IPS-NIHi7 (cell line): ENCODE data around the gene FOXJ2.
"Not testable (repeated sequence)": the region's sequence is repeated elsewhere in the genome, so short reads cannot be mapped to it uniquely, and the experiment has no call there.

Experiments
- DNase-seq: peaks from one replicate; pipeline ENCODE4 v3.0.0; 2012; ENCODE audit warnings: mixed read lengths; ENCODE audit errors: extremely low spot score

FOXJ2 gene

DNA sequence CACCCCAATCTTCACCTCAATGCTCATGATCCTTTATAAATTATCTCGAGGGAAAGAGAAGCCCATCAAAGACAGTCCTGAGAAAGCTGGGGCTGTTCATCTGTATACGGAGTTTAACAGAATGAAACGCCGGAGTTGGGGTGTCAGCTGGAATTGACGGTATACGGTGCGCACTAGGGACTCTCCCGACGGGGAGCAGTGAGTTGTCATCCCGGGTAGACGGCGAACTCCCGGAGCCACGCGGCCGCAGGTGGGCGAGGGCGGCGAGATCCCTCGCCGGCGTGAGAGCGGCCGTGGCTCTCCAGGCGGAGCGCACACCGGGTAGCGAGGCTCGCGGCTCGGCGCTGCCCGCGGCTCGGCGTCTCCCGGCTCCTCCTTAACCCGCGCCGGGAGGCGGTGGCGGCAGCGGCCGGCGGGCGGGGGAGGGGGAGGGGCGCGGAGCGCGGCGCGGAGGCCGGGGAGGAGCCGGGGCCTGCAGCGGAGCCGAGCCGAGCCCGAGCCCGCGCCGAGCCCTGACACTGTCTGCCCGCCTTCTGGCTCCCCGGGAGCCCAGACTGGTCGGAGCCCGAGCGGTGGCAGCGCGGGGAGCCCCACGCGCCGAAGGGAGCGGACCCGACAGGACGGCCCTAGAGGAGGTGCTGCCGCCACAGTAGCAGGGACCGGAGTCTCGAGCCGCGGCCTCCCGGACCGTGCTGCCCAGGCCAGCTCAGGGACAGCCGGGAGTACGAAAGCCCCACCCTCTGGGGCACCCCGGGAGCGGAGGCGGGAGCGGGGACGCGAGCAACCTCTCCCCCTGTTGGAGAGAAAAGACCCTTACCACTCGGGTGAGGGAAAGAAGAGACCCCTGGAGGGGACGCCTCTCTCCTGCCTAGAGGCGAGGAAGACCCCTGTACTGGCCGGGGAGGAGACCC lies at the start of gene FOXJ2:
TSS of gene FOXJ2 (plus strand) at position 475 of the 911 bp plus-strand sequence. CDS start 7,117 bp downstream, outside the sequence.
- peak; percentile 69 for DNase-seq

DNA sequence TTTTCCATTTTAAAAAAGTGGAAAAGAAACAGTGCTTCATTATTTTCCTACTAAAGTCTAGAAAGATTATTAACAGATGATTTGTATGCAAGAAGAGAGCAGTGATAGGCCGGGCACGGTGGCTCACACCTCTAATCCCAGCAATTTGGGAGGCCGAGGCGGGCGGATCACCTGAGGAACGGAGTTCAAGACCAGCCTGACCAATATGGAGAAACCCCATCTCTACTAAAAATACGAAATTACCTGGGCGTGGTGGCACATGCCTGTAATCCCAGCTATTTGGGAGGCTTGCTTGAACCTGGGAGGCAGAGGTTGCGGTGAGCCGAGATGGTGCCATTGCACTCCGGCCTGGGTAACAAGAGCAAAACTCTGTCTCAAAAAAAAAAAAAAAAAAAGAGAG lies 49.5 kb upstream of the FOXJ2 start:
- DNase-seq: not testable (repeated sequence)

DNA sequence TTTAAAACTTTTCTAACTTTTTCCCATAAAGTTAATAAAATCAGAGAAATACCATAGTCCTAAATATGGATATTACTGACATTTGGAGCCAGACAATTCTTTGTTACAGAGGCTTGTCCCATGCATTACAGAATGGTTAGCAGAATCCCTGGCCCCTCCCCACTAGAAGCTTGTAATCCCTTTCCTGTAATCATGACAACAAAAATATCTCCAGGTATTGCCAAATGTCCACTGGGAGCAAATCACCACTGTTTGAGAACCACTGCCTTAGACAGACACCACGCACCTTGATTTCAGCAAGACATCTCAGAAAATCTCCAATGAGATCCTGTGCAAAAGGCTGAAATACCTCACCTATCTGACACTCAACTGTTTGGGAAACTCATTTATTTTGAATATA lies 49.1 kb upstream of the FOXJ2 start:
- DNase-seq: not testable (repeated sequence)

DNA sequence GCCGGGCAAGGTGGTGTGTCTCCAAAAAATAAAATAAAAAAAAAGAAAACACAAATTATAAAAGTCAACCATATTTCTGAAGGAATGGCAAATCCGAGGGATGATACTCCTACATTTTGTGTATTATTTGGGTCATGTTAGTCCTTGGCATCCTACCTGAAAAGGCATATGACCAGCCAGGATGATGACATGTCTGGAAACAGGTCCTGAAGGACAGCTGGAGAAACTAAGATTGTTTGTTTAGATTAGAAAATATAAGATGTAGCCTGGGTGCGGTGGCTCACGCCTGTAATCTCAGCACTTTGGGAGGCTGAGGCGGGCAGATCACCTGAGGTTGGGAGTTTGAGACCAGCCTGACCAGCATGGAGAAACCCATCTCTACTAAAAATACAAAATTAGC lies 47.6 kb upstream of the FOXJ2 start:
- no peak for DNase-seq

DNA sequence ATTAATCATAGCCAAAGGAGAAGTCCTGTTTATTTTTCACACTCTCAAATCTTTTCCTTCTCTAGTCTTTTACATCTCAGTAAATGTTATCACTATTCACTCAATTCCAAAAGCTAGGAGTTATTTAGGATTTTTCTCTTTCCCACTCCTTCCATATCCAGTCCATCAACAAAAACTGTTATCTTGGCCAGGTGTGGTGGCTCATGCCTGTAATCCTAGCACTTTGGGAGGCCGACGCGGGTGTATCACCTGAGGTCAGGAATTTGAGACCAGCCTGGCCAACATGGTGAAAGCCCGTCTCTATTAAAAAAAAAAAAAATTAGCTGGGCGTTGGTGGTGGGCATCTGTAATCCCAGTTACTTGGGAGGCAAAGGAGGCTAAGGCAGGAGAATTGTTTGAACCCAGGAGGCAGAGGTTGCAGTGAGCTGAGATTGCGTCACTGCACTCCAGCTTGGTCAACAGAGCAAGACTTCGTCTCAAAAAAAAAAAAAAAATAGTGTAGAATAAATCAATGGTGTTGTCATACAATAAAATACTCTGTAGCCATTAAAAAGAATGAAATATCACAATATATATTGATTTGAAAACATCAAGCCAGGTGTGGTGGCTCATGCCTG lies 46.6 kb upstream of the FOXJ2 start:
- no peak for DNase-seq

DNA sequence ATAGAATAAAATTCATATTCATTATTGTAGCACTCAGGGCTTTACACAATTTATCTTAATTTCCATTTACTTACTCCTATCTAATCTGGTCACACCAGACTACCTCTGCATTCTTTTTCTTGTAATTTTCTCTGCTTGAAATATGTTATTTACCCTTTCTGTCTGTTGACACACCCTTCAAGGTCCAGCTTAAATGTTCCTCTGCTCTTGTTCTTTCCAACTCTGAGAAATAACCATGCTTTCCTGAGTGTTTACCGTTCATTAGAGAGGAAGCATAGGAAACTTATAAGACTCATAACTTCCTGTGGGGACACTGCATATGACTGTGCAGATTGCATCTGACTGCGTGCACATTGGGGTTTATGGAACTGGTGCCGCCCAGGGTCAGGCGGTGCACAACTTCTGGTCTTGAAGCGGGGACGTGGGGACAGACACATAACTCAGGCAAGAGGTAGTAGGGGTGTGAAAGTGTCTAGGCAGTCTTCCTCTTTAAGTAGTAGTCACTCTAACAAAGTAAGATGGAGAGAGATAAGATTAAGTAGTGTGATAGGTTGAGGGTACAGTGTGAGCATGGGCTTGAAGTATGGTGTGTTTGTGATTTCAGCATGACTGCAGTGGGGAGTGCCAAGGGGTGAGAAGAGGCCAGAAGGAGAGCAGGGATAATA lies 42.6 kb upstream of the FOXJ2 start:
- no peak for DNase-seq

DNA sequence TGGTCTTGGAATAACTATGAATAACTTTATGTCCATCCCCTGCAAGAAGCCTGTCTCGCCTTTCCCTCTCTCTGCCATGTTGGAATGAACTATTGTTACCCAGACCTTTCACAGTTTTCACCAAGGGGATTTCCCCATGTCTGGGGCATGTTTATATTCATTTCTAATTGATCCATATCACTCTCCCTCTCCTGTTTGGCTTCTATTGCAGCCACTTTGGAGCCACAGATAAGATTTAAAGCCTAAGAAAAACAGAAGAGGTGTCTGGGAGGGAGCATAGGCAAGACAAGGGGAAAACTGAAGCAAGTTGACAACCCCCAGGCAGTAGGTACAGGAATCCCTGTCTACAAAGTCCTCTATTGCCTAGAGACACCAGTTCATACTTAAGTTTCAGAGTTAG lies 41.0 kb upstream of the FOXJ2 start:
- DNase-seq: no peak

DNA sequence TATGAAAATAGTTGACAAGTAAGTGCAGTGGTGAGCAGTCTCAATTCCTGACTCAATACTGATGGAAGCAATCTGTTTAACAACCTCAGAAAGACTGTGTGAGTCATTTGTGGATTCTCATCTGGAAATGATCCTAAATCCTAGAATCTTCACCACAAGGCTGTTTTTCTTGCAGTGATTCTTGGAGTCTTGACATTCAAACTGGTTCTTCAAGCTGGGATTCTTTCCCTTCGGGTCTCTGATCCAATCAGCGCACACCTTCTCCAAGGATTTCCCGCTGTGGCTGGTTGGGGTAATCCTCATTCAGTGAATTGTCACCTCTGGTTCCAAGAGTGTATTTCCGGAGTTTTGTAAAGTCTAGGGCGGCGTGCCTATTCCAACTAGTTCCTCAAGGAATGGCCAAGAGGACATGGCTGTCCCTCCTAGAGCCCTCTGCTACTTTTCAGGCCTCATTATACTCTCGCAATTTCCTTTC lies 37.7 kb upstream of the FOXJ2 start:
- DNase-seq: peak; percentile 25

DNA sequence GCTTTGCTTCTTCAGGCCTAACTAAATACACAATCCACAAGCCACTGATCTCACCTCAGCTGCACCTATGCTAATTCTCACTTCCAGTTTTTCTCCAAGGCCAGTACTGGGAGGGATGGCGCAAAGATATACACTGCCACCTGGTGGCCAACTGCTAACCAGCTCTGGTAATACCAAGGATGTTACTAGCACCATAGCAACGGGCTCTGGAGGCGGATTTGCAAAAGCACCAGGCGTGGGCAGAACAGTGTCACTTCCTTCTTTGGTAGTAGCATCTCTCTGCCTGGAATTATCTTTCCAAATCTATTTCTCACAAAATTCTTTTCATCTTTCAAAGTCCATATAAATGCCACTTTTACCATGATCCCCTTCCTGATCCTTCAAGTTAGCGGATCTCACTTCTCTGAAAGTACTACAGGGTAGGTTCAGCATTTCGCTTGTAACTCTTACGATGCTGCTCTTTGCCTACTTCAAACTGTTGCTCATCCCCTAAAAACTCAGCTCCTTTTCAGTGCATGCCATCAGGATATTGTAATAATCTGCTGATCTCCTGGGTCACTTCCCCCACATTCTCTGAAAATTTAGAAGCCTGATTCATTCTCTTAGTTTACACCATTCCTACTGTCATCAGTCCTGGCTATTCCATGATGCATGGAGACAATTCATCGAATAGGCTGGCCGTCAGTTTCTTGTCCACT lies 37.1 kb upstream of the FOXJ2 start:
- DNase-seq: peak; percentile 58

DNA sequence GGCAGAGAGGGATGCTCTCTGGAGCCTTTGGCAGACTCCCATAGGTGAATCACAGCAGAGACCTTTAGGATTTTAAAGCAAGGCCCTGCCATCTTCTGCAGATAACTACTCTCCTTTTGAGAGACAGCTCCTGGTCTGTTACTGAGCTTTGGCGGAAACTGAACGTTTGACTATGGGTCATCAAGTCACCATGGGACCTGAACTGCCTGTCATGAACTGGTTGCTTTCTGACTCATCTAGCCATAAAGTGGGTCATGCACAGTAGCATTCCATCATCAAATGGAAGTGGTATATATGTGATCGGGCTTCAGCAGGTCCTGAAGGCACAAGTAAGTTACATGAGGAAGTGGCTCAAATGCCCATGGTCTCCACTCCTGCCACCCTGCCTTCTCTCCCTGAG lies 31.7 kb upstream of the FOXJ2 start:
- DNase-seq: not testable (repeated sequence)

DNA sequence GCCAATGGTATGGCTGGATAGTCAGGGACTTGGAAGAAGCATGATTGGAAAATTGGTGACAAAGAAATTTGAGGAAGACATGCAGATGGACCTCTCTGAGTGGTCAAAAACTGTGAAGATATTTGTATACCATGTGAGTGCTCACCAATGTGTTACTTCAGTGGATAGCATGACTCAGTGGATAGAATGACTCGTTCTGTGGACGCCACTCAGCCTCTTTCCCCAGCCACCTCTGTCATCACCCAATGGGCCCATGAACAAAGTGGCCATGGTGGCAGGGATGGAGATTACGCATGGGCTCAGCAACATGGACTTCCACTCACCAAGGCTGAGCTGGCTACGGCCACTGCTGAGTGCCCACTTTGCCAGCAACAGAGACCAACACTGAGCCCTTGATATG lies 31.0 kb upstream of the FOXJ2 start:
- not testable (repeated sequence) for DNase-seq

DNA sequence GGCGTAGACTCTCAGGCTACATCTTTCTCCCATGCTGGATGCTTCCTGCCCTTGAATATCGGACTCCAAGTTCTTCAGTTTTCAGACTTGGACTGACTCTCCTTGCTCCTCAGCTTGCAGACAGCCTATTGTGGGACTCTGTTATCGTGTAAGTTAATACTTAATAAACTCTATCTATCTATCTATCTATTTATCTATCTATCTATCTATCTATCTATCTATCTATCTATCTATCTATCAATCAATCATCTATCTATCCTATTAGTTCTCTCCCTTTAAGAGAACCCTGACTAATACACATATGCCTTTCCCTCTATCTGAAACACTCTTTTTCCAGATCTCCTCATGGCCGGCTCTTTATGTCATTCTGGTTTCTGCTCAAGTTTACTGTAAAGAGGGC lies 27.6 kb upstream of the FOXJ2 start:
- DNase-seq: not testable (repeated sequence)

DNA sequence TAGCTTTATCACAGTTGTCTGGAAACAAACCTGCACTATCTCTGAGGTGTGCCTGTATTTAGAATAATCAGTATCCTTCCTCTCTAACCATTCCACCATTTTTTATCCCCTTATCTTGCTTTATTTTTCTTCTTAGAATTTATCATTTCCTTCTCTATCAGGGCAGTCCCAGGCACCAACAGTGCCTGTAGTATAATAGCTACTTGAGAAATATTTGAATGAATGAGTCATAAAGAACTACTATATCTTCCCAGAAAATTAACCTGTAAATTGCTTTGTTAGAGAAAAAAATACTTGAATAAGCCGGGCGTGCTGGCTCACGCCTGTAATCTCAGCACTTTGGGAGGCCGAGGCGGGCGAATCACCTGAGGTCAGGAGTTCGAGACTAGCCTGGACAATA lies 21.2 kb upstream of the FOXJ2 start:
- DNase-seq: no peak

DNA sequence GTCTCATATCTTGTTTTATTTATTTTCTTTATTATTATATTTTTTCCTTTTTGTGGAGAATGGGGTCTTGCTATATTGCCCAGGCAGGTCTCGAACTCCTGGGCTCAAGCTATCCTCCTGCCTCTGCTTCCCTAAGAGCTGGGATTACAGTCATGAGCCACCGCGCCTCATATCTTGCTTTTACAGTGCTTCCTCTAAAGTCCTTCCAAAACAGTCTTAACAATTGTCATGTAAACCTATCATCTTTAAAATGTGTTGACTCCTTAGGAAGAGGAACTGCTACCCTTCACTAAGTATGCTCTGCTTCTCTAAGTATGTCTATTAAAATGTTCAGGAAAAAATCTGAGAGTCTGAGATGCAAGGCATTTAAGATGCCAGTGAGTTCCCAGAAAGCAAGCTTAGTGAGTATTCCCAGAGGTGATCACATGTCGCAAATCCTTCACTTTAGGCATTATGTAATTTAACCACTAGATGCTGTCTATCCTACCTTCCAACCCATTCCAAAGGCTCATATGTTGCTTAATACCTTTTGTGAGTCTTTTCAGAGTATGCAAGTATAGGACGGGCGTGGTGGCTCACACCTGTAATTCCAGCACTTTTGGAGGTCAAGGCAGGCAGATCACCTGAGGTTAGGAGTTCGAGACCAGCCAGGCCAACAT lies 19.7 kb upstream of the FOXJ2 start:
- DNase-seq: no peak

DNA sequence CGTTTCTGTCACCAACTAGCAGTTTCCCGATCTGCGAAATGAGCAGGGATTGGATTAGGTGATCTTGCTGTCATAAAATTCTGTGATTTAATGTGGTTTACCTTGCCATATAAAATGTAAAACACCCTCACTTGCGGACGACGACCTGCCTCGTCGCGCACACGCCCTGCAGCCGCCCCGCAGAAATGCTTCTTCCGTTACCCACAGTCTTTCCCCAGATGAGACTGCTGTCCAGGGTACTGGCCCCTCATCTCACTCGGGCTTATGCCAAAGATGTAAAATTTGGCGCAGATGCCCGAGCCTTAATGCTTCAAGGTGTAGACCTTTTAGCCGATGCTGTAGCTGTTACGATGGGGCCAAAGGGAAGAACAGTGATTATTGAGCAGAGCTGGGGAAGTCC lies 17.7 kb upstream of the FOXJ2 start:
- DNase-seq: no peak

DNA sequence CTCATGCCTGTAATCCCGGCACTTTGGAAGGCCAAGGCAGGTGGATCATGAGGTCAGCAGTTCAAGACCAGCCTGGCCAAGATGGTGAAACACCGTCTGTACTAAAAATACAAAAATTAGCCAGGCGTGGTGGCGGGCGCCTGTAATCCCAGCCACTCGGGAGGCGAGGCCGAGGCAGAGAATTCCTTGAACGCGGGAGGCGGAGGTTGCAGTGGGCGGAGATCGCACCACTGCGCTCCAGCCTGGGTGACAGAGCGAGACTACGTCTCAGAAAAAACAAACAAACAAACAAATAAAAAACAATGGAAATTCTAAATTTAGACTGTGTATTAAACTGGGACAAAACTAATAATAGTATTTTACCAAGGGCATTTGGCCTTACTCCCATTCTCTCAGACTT lies 14.3 kb upstream of the FOXJ2 start:
- DNase-seq: not testable (repeated sequence)

DNA sequence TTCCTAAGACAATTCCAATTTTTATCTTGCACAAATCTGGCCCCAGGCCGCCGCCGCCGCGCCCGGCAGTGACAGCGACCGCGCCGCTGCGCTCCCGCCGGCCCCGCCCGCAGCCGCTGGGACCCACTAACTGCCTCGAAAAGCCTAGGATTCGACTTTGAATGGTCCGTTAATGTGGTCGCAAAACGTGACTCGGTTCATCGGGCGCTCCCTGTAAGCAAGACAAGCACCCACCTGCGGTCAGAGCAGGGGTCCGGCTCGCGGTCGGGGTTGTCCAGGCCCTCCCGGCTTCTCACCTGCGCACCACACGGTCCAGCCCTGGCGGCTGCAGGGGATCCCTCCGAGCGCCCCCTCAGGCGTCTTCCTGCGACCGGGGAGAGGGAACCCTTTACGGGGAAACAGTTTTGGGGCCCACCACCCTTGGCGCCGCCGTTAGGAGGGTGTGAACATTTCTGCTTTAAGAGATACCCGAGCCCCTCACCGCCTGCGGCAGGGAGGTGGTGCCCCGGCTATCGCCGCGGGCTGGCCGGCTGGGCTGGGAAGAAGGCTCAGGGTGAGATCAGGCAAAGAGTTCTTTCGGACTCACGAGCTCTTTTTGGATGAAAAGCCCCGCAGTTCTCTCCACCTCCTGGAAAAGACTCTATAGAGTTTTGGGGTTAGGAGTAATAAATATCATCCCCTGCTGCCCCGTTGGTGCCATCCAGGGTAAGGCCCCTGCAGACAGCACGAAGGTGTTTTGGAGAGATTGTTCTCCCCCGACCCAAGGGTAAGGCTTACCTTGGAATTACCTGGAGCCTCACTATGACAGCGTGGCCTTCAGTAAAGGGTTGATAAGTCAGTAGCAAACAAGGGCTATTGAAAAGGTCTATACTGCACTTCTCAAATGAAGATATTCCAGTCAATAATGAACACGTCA lies 13.6 kb upstream of the FOXJ2 start:
- peak; percentile 88 for DNase-seq

DNA sequence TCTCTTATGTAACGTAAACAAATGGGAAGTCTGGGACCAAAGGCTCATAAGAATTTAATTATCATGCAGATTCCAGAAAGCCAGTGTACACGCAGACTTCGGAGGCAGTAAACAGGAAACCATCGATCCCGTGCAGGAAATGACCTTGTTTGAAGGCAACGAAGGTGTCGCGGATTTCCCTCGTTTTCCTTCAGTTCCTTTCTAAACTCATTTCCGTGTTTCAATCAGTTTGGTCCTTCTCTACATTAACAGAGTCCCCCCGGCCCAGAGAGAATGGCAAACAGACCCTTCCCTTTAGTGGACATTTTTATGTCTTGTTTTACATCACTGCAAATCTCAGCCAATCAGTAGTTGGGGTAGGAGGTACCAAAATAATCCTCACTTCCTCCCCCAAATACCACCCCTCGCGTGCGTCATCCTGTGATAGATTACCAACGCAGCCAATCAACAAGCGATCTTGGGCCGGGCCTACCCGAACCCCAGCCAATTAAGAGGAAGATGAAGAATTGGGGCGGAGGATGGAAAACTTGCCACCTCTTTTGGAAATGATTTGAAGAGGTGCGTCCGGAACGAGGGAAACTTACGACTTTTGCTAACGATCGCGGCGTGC lies 6.1 kb upstream of the FOXJ2 start:
- DNase-seq: peak; percentile 96

DNA sequence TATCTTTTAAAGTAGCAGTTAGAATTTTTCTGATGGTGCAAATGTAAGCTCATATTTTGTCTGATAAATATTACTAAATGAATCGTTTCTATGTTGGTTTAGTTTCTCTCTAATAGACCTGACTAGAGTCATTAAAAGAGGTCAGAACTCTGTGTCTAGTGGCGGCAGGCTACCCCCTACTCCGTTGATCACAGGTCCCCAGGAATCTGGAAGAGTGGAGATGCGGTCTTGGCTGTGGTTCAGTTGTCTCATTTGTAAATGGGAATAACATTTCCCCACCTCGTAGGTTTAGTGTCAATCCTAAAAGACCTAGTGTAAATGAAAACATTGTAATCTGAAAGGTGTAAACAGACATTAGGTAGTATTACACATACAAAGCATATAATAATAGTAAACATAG lies 4.7 kb upstream of the FOXJ2 start:
- DNase-seq: no peak

DNA sequence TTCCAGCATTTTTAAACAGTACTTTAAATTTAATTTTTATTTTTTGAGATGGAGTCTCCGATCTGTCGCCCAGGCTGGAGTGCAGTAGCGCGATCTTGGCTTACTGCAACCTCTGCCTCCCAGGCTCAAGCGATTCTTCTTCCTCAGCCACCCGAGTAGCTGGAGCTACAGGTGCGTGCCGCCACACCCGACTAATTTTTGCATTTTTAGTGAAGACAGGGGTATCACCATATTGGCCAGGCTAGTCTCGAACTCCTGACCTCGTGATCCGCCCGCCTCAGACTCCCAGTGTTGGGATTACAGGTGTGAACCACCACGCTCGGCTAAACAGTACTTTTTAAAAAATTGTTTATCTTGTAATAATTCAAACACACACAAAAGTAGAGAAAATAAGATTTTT lies 4.2 kb upstream of the FOXJ2 start:
- DNase-seq: no peak
